Measurements from ENCODE around the gene METTL5.

Gene METTL5

DNA sequence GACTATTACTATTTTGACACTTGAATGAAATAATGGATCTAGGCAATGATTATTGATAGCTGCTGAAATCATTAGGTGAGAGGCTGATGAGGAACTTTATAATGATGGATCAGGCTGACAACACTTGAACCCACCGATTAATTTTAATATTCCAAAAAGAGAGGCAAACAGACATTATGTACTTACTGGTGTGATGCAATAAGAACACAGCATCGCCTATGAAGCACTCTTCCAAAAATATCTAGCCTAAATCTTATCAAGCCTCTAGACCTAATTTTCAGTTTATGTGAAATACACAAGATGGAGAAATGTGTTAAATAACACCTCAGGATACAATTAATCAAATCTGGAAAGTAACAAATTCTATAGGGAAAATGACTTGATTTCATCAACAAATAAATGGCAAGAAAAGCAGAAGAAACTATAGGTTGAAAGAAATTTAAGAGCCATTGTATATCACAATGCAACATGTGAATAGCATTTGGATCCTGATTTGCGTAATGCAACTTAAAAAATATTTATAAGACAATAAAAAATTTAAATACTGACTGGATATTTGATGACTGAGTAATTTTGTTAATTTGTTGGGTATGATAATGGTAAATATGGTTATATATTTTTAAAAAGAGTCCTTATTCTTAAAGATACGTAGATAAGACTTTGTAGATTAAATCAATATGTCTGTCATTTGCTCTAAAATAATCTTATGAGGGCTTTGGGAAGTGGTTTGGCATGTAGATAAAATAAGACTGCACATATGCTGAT lies 43.3 kb downstream of the METTL5 start:
- DNase-seq (ENCODE audit: low read depth): no peak

DNA sequence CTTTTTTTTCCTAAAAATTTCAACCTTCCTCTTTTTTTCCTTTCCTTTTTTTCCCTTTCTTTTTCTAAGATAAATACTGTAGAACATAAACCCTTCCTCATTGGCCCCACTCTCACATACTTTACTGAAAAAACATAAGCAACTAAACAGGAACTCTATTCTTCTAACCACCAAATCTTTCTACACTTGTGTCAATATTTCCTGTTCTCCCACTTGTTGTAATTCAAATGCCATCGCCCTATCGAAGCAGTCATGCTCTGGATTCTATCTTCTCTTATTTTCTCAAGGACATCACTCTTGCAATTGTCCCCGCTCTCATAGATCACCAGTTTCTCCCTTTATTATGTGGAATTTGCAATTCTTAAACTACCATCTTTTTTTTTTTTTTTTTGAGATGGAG lies 46.3 kb downstream of the METTL5 start:
- DNase-seq (ENCODE audit: low read depth): no peak

DNA sequence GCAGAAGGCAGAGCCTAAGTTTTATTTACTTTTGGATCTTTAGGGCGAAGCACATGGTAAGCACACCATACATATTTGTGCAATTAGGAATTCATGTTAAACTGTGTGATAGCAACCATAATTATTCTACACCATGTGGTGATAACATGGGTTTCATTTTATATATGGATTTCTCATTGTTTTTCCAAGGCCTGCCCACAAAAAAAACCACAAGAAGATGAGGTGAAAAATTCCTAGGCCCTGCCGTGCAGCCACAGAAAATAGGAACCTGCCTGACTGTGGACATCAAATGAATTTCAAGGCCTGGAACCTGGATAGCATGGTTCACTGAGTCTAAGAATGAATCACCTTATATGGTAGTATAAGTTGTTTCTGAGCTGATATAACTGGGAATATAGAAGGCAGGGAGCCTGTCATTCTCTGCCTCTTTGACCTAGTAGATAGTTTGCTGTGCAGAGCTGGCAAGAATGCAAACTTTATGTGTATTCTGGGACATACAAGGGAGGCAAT lies 48.4 kb downstream of the METTL5 start:
- DNase-seq (ENCODE audit: low read depth): no peak

DNA sequence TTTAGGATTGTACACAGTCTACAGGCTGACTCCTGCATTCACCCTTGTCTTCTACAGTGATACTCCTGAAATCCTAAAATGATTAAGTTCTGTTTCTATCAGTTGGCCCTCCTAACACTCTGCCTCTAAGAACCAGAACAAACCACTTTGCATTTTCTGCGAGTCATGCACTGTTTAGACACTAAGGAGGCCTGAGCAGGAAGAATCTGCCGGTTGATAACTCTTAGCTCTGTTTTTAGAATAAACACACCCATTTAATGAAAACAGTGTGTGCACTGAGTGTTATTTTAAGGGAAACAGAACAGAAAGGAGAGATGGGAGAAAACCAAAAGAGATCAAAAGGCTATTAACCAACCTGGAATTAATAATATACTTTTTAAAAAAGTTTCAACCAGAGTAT lies 48.9 kb downstream of the METTL5 start:
- DNase-seq (ENCODE audit: low read depth): no peak

DNA sequence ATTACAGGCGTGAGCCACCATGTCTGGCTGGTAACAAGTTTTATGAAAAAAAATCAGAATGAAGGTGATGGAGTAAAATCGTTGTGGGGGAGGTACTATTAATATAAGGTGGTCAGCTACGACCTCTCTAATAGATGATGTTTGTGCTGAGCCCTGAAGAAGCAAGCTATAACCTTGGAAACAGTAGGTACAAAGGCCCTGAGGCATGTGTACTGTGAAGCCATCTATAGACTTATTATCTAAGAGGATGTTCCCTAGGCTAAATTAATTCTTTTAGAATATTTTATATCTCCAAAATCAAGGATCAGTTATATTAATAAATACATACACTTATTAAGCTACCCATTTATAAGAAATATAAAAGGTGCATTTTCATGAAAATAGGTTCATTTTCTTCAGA lies 49.4 kb downstream of the METTL5 start:
- DNase-seq (ENCODE audit: low read depth): no peak

DNA sequence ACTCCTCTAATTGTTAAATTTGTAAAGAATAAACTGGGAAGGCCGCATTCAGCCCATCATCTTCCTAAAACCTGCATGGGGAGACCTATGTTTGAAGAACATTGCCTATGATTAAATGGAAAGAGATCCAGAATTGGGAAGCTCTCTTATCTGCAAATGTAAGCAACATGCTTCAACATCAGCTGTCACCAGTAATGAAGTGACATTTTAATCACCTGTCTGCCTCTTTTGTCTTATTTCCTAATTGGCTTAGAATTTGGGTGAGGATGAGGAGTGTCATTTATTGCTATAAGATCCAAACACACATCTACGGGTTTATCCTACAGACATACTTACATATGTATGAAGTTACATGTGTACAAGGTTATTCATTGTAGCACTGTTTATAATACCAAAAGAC lies 52.1 kb downstream of the METTL5 start:
- DNase-seq (ENCODE audit: low read depth): no peak

DNA sequence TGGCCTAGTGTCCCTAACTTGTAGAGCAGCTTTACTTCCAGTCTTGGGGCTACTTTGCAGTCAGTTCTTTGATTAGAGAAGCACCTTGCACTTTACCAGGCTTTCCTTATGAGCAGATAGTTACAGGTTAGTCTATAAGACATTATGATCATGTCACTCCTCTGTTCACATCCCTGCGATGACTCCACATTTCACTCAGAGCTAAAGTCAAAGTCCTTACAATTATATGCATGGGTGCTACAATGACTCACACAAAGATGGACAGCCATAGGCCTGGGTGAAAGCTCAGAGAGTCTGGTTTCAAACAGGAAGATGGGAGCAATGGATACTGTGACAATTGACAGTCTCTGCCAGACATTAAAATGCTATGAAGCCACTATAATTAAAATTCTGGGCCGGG lies 53.1 kb downstream of the METTL5 start:
- no peak for DNase-seq (ENCODE audit: low read depth)

DNA sequence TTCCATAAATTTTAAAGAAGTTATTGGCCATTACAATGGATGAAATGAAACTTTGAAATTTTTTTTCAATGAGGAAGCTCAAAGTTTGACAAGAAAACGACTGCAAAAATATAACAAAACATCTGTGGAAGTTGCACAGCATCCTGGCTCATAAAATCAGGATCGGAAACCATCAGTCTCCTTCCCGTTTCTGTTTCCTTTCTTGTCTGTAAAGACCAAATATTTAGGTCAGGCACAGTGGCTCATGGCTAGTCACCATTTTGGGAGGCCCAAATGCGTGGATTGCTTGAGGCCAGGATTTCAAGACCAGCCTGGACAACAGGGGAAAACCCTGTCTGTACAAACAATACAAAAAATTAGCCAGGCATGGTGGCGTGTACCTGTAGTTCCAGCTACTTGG lies 53.7 kb downstream of the METTL5 start:
- DNase-seq (ENCODE audit: low read depth): no peak

DNA sequence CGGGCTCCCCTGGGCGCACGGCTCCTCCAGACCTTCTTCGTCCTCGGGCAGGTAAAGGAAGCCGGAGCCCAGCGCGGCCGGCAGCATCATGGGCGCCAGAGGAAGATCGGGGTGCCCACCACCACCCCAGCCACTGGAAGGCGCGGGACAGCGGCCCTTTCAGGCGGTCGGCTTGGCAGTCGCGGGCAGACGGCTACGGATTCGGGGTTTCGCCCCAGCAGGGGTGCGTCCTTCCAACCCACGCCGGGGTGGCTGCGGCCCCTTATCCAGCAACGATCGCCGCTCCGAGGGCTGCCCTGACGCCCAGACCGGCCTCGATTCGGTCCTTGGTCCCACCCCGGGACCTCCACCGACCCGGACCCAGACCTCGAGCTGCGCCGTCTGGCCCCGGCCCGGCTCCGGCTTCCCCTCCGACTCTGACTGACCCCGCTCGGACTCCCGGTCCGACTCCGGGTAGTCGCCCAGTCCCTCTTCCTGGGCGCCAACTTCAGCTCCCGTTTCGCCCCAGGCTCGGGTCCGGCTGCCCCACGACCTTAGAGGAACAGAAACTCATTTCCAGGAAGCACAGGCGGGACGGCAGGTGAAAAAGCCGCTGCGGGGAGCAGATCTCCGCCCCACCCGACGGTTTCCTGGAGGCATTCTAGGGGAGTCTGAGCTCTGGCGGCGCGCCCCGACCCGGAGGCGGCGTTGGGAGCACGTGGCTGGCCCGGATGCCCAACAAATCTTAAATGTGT lies 56.3 kb downstream of the METTL5 start:
- DNase-seq (ENCODE audit: low read depth): peak; percentile 5

DNA sequence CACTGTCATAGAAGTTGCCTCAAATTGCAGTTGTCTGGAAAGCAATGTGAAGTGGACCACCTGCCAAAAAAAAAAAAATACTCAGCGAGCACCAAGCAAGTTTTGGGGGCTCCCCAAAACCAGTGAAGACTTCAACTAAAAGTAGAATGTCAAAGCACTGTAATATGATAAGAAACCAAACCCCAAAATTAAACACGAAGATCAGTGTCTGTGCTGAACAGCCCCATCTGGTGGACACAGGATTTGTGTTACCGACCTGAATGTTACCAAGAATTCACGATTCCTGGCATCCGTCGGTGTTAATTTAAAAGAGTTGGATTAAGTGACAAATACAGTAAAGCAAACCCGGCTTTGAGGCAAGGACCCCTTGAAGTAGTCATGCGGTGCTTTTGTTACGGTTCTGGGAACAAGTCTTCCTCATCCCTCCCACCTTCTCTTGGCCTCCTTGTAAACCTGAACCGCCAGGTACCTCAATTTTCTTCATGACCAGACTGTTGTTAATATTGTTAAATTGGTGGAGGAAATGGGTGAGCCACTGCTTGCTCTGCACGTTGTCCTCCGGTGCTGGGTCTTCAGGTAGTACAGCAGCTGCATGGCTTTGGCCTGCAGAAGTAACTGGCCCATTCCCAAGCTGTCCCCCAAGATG lies 57.3 kb downstream of the METTL5 start:
- peak; percentile 10 for DNase-seq (ENCODE audit: low read depth)

DNA sequence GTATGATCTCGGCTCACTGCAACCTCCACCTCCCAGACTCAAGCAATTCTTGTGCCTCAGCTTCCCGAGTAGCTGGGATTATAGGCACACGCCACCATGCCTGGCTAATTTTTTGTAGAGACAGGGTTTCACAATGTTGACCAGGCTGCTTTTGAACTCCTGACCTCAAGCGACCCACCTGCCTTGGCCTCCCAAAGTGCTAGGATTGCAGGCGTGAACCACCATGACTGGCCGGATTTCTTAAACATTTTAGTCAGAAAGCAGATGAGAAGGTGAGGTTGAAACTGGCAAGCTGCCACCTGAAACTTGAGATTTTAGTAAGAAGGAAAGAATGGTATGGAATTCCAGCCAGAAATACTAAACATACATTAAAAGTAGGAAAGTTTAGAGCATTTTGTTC lies 59.2 kb downstream of the METTL5 start:
- DNase-seq (ENCODE audit: low read depth): no peak

DNA sequence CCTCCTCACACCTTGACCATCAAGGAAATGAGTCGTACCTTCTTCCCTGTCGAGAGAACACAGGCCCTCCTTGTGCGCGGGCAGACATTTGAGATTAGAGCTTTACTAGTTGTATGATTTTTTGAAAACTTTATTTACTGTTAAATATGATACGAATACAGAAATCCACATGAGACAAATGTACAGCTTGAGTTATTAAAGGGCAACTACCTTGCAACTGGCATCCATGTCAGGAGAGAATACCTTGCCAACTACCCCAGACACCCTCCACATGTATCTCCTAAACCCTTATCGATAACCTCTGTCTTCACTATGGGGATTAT lies 62.8 kb downstream of the METTL5 start:
- no peak for DNase-seq (ENCODE audit: low read depth)
